HEK293T (cell line): ENCODE measurements around the gene ASS1.

Source experiments
- CTCF ChIA-PET: fragments of 350-600 bp; formaldehyde crosslinking; extraction: SDS; loops from one replicate; lab custom pipeline; 2021; ENCODE audit warnings: antibody characterized with exemption, inconsistent platforms; lab: Yijun Ruan, JAX
- POLR2A ChIA-PET: fragments of 350-600 bp; formaldehyde crosslinking; extraction: SDS; loops from one replicate; lab custom pipeline; 2020; ENCODE audit warnings: antibody characterized with exemption, inconsistent platforms; lab: Yijun Ruan, JAX
- DNase-seq: peaks from one replicate; pipeline ENCODE4 v3.0.0; 2012; ENCODE audit warnings: mixed read lengths; ENCODE audit errors: extremely low spot score
- ARNT ChIP-seq: fragments of 450-650 bp; IDR thresholded peaks from 2 replicates; pipeline ENCODE4 v1.6.1; 2017; ENCODE audit warnings: mild to moderate bottlenecking
- BHLHE40 ChIP-seq: fragments of 450-650 bp; IDR thresholded peaks from 2 replicates; pipeline ENCODE4 v1.6.1; 2016; ENCODE audit warnings: mild to moderate bottlenecking, moderate library complexity, borderline replicate concordance
- CTBP1 ChIP-seq: fragments of 450-650 bp; IDR thresholded peaks from 2 replicates; pipeline ENCODE4 v1.6.1; 2016; ENCODE audit warnings: borderline replicate concordance
- ELF4 ChIP-seq: fragments of 450-650 bp; IDR thresholded peaks from 2 replicates; pipeline ENCODE4 v1.6.1; 2017; ENCODE audit warnings: antibody characterized with exemption
- FOXA1 ChIP-seq: fragments of 450-650 bp; IDR thresholded peaks from 2 replicates; pipeline ENCODE4 v1.6.1; 2016; ENCODE audit warnings: mild to moderate bottlenecking
- FOXK2 ChIP-seq: fragments of 450-650 bp; IDR thresholded peaks from 2 replicates; pipeline ENCODE4 v1.6.1; 2016; ENCODE audit warnings: mild to moderate bottlenecking
- FOXM1 ChIP-seq: fragments of 450-650 bp; IDR thresholded peaks from 2 replicates; pipeline ENCODE4 v1.6.1; 2017; ENCODE audit warnings: mild to moderate bottlenecking, borderline replicate concordance
- HDGF ChIP-seq: fragments of 450-650 bp; IDR thresholded peaks from 2 replicates; pipeline ENCODE4 v1.6.1; 2017; ENCODE audit warnings: antibody characterized with exemption, borderline replicate concordance
- L3MBTL2 ChIP-seq: fragments of 450-650 bp; conservative IDR thresholded peaks from 2 replicates; pipeline ENCODE4 v1.6.1; 2016; ENCODE audit warnings: mild to moderate bottlenecking
- LEF1 ChIP-seq: fragments of 450-650 bp; IDR thresholded peaks from 2 replicates; pipeline ENCODE4 v1.6.1; 2017; ENCODE audit warnings: mild to moderate bottlenecking, borderline replicate concordance
- NFRKB ChIP-seq: fragments of 450-650 bp; IDR thresholded peaks from 2 replicates; pipeline ENCODE4 v1.6.1; 2016; ENCODE audit warnings: mild to moderate bottlenecking, moderate library complexity
- SP1 ChIP-seq: fragments of 450-650 bp; IDR thresholded peaks from 2 replicates; pipeline ENCODE4 v1.6.1; 2017
- SUZ12 ChIP-seq: fragments of 450-650 bp; IDR thresholded peaks from 2 replicates; pipeline ENCODE4 v1.6.1; 2016; ENCODE audit warnings: mild to moderate bottlenecking
- TARDBP ChIP-seq: fragments of 450-650 bp; IDR thresholded peaks from 2 replicates; pipeline ENCODE4 v1.6.1; 2016
- ZNF384 ChIP-seq: fragments of 450-650 bp; IDR thresholded peaks from 2 replicates; pipeline ENCODE4 v1.6.1; 2016
- TF ChIP-seq, protein P1 (sequence below): fragments of 450-650 bp; IDR thresholded peaks from 2 replicates; pipeline ENCODE4 v1.6.1; 2016

ASS1 gene

DNA sequence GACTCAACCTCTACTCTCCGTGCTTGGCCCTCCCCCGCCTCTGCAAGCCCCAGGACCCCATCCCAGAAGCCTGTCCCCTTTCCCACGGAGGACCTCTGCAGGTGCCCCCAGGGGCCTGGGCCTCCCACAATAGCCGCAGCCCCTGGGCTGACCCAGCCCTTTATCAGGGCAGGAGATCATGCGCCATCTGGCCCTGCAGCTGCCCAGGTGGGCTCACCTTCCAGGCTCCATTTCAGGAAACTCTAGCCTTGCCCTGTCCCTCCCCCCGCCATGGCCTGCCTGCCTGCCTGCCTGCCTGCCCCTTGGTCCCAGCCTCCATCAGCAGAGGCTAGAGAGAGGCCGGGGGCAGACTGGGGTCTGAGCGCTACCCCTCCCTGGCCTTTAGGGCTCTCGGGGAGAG lies 48.7 kb downstream of the ASS1 start:
- CTCF ChIA-PET, result no interaction called here
- TF ChIP-seq ELF4 (no peak), NFRKB (no peak), LEF1 (no peak), TARDBP (no peak), SP1 (no peak), BHLHE40 (no peak), FOXK2 (no peak), ARNT (no peak), L3MBTL2 (no peak), CTBP1 (no peak), FOXA1 (no peak), ZNF384 (no peak)
- TF ChIP-seq, protein P1, sequence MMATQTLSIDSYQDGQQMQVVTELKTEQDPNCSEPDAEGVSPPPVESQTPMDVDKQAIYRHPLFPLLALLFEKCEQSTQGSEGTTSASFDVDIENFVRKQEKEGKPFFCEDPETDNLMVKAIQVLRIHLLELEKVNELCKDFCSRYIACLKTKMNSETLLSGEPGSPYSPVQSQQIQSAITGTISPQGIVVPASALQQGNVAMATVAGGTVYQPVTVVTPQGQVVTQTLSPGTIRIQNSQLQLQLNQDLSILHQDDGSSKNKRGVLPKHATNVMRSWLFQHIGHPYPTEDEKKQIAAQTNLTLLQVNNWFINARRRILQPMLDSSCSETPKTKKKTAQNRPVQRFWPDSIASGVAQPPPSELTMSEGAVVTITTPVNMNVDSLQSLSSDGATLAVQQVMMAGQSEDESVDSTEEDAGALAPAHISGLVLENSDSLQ, result no peak
- POLR2A ChIA-PET, result no interaction called here
- DNase-seq, result no peak

DNA sequence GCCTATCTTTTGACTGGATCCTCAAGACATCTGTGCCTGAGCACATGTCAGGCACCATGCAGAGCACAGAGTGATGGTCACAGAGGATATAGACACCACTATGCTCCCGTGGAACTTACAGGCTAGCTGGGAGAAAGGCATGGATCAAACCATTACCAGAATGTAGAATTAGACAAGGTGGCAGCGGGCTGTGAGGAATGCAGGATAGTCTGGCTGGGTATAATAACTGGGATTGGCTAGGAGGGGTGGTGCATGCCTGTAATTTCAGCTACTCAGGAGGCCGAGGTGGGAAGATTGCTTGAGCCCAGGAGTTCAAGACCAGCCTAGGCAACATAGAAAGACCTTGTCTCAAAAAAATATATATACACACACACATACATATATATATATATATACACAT lies 50.3 kb downstream of the ASS1 start:
- no peak for DNase-seq
- POLR2A ChIA-PET, result no interaction called here
- CTCF ChIA-PET, result no interaction called here
- TF ChIP-seq SUZ12 (no peak), LEF1 (no peak), FOXK2 (no peak), TARDBP (no peak), NFRKB (no peak), FOXM1 (no peak), L3MBTL2 (no peak), CTBP1 (no peak), ZNF384 (no peak), HDGF (no peak), SP1 (no peak), BHLHE40 (no peak)
- TF ChIP-seq, protein P1, result no peak

DNA sequence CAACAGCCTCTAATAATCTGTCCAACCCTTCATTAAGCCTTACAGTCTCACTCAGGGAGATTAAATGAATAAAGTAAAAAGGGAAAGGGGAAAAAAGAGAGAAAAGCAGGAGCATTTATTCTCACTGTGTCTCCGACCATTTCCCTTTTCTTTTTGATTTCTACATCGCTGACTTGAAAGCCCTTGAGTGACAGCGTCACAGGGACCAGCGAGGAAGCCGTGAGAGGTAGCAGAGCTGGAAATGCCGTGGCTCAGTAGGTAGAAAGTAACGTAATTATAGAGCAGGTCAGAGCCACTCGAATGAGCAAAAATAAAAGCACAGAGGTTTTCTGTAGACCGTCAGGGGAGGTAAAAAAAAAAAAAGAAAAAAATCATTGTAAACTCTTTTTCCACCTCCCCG lies 52.4 kb downstream of the ASS1 start:
- DNase-seq, result no peak
- POLR2A ChIA-PET, result no interaction called here
- CTCF ChIA-PET, result no interaction called here
- TF ChIP-seq ZNF384 (no peak), NFRKB (no peak), FOXM1 (no peak), ARNT (no peak), LEF1 (no peak), ELF4 (no peak), L3MBTL2 (no peak), FOXK2 (no peak), TARDBP (no peak), SP1 (no peak), BHLHE40 (no peak), FOXA1 (no peak), HDGF (no peak), SUZ12 (no peak), CTBP1 (no peak)
- TF ChIP-seq, protein P1, result no peak

DNA sequence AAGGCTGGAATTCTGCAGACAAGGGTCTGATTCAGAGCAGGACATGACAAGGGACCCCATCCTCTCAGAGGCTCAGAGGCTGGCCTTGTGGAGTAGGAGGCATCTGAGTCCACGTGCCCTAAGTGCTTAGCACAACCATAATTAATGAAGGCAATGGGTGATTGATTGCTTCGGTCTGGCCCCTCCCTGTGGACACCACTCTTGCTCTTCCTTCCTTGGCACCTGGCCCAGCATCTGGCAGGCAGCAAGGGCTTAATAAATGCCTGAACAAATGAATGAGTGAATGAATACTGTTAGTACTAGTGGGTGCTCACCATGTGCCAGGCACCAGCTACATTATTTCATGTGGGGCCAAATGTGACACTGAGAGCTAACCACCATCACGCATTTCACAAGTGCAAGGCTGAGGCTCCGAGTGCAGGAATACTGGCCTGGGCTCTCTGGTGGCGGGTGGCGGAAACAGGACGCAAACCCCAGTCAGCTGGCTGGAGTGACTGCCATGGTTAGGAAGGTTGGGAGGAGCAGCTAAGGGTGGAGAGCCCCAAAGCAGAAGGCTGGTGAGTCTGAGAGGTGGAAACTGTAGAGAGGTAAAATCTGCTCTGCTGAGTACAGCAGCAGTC lies 53.6 kb downstream of the ASS1 start:
- DNase-seq, result no peak
- POLR2A ChIA-PET, result no interaction called here
- CTCF ChIA-PET, result no interaction called here
- no peak for TF ChIP-seq ZNF384
- TF ChIP-seq NFRKB, result no peak
- no peak for TF ChIP-seq FOXA1
- no peak for TF ChIP-seq LEF1
- TF ChIP-seq HDGF, result no peak
- no peak for TF ChIP-seq ELF4
- TF ChIP-seq L3MBTL2, result no peak
- TF ChIP-seq SP1, result no peak
- no peak for TF ChIP-seq BHLHE40
- TF ChIP-seq FOXM1, result no peak
- TF ChIP-seq TARDBP, result no peak
- TF ChIP-seq CTBP1, result no peak

DNA sequence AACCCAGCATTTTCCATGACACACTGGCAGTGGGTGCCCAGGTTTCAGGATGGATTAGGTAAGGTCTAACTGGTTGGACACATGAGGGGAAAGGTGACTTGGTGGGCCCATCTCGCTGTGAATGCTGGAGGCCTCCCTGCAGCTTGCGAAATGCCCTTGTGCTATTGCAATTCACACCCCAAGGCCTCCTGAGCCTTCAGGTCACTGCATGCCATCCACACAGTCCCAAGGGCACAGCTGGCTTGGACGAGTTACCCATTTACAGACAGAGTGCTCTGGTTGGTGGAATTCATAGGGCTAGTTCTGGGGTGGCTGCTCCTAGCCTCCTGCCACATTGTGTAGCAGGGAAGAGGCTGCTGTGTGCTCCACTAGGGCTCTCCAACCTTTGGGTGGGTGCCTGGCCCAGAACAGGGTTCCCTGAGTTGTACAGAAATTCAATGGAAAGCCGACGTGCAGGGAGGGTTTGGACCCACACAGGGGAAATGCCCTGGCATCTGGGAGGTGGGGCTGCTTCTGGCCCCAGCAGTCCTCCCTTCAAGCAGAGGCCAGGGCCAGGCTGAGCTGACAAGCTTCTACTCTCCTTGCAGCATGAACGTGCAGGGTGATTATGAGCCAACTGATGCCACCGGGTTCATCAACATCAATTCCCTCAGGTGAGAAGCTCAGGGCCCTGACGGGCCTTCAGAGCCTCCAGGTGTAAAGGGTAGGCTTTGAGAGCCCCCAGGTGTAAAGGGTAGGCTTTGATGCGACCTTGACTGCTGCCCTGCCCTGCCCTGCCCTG lies 54.3 kb downstream of the ASS1 start:
- DNase-seq, result no peak
- POLR2A ChIA-PET, result no interaction called here
- CTCF ChIA-PET, result no interaction called here
- TF ChIP-seq TARDBP (no peak), FOXK2 (no peak), LEF1 (no peak), CTBP1 (no peak), BHLHE40 (no peak), HDGF (no peak), NFRKB (no peak), ELF4 (no peak), L3MBTL2 (no peak)
